Left ventricle myocardium inferior (tissue), 1 donor: ENCODE results near the gene SUSD4. TPM values are rescaled to one million over a fixed set of nuclear protein-coding genes. Genes with fewer than 3 reads are reported as not detected.

Source experiments
- DNase-seq: peaks from one replicate; pipeline ENCODE4 v3.0.0-alpha.2; 2020
- H3K27ac ChIP-seq: fragments of 200-600 bp; replicated peaks from 2 replicates; pipeline ENCODE4 v1.8.0; 2021
- H3K27me3 ChIP-seq: fragments of 200-600 bp; 2 replicates; pipeline ENCODE4 v1.8.0; 2021; ENCODE audit warnings: low read depth
- H3K36me3 ChIP-seq: fragments of 200-600 bp; 2 replicates; pipeline ENCODE4 v1.8.0; 2021
- H3K4me1 ChIP-seq: fragments of 200-600 bp; 2 replicates; pipeline ENCODE4 v1.8.0; 2021
- H3K4me3 ChIP-seq: fragments of 200-600 bp; 2 replicates; pipeline ENCODE4 v1.8.0; 2021; ENCODE audit warnings: mild to moderate bottlenecking, moderate library complexity
- H3K9me3 ChIP-seq: fragments of 200-600 bp; replicated peaks from 2 replicates; pipeline ENCODE4 v1.8.0; 2021
- CTCF ChIP-seq: fragments of 200-600 bp; IDR thresholded peaks from 2 replicates; pipeline ENCODE4 v1.8.0; 2021; ENCODE audit warnings: antibody characterized with exemption, mild to moderate bottlenecking, borderline replicate concordance
- intact Hi-C: fragments of 100-400 bp; cut with micrococcal nuclease; formaldehyde crosslinking; loops from one replicate; pipeline ENCODE4 v1.11.0; 2022
- total RNA-seq: library from RNA; stranded (reverse); fragmentation: NEBNext Ultra II Directional; extraction: Animal tissue kit (Norgen Biotek cat#: 25700); gene quantifications from one replicate; pipeline ENCODE4 v1.2.1, GENCODE V29; 2021
- donor health status: DM: no; HTN: yes; CAD: no; lungs with severe emphysema.

The SUSD4 gene
- total RNA-seq, 1 donor from 2014 or later = 2.5 TPM

GRCh38 chr1:223216531-223217205, 147.3 kb downstream of the SUSD4 start:
- no peak for DNase-seq
- H3K36me3 ChIP-seq = no peaks in the 10 kb centered on the region
- intact Hi-C loops = no loop called here

GRCh38 chr1:223216074-223216473, 147.9 kb downstream of the SUSD4 start:
- H3K4me3 ChIP-seq = no peak overlapping the region
- intact Hi-C loops = no loop called here
- DNase-seq = no peak

More at GRCh38 chr1:223216531-223217205, 147.3 kb downstream of the SUSD4 start:
- H3K27me3 ChIP-seq = no peaks in the 10 kb centered on the region
- H3K27ac ChIP-seq = no peak overlapping the region
- peaks cover 18% of the 10 kb centered on the region for H3K9me3 ChIP-seq
- H3K4me3 ChIP-seq = no peak overlapping the region
- H3K4me1 ChIP-seq = no peaks in the 10 kb centered on the region
- TF ChIP-seq CTCF = no peak

GRCh38 chr1:223215026-223215425, 148.9 kb downstream of the SUSD4 start:
- peaks cover 6% of the 10 kb centered on the region for H3K27me3 ChIP-seq
- H3K36me3 ChIP-seq = no peaks in the 10 kb centered on the region
- H3K4me1 ChIP-seq = no peaks in the 10 kb centered on the region
- DNase-seq = no peak
- peaks cover 18% of the 10 kb centered on the region for H3K9me3 ChIP-seq
- no peak overlapping the region for H3K4me3 ChIP-seq
- TF ChIP-seq CTCF = no peak
- intact Hi-C loops = no loop called here
- H3K27ac ChIP-seq = no peak overlapping the region

More at GRCh38 chr1:223216074-223216473, 147.9 kb downstream of the SUSD4 start:
- no peak for TF ChIP-seq CTCF
- H3K27ac ChIP-seq = no peak overlapping the region
- H3K9me3 ChIP-seq = peaks cover 18% of the 10 kb centered on the region
- no peaks in the 10 kb centered on the region for H3K4me1 ChIP-seq
- H3K36me3 ChIP-seq = no peaks in the 10 kb centered on the region
- H3K27me3 ChIP-seq = peaks cover 5% of the 10 kb centered on the region

GRCh38 chr1:223214261-223214807, 149.6 kb downstream of the SUSD4 start:
- TF ChIP-seq CTCF = no peak
- no peak for DNase-seq
- H3K36me3 ChIP-seq = no peaks in the 10 kb centered on the region
- H3K27ac ChIP-seq = no peak overlapping the region
- peaks cover 14% of the 10 kb centered on the region for H3K9me3 ChIP-seq
- no peak overlapping the region for H3K4me3 ChIP-seq
- intact Hi-C loops = no loop called here
- peaks cover 2% of the 10 kb centered on the region for H3K4me1 ChIP-seq
- H3K27me3 ChIP-seq = peaks cover 6% of the 10 kb centered on the region

GRCh38 chr1:223212441-223212840, 151.5 kb downstream of the SUSD4 start:
- intact Hi-C loops = no loop called here
- peaks cover 6% of the 10 kb centered on the region for H3K27me3 ChIP-seq
- DNase-seq = no peak
- no peak overlapping the region for H3K4me3 ChIP-seq
- TF ChIP-seq CTCF = no peak
- no peaks in the 10 kb centered on the region for H3K36me3 ChIP-seq
- no peak overlapping the region for H3K27ac ChIP-seq
- H3K9me3 ChIP-seq = no peaks in the 10 kb centered on the region
- H3K4me1 ChIP-seq = peaks cover 18% of the 10 kb centered on the region
